IgD-negative memory B cell (primary cell): ENCODE measurements around the gene GPR75. TPM values are rescaled to one million over a fixed set of nuclear protein-coding genes. Genes with fewer than 3 reads are reported as not detected.

ENCODE experiments used
- H3K27ac Mint-ChIP-seq, 3 donors: one replicate each; pipeline ENCODE4 v1.8.0; 2020 to 2022; ENCODE audit warnings: mild to moderate bottlenecking in 3 of 3, mixed read lengths in 3 of 3, moderate library complexity in 1 of 3
- H3K27me3 Mint-ChIP-seq: one replicate; pipeline ENCODE4 v1.8.0; 2021; ENCODE audit warnings: mixed read lengths
- H3K36me3 Mint-ChIP-seq: one replicate; pipeline ENCODE4 v1.8.0; 2020; ENCODE audit warnings: mild to moderate bottlenecking, mixed read lengths
- H3K4me1 Mint-ChIP-seq, 3 donors: one replicate each; pipeline ENCODE4 v1.8.0; 2020 to 2022; ENCODE audit warnings: mixed read lengths in 3 of 3, mild to moderate bottlenecking in 1 of 3
- H3K4me3 Mint-ChIP-seq, 4 donors: one replicate each; pipeline ENCODE4 v1.8.0; 2020 to 2022; ENCODE audit warnings: mild to moderate bottlenecking in 4 of 4, mixed read lengths in 4 of 4, moderate library complexity in 3 of 4
- H3K9me3 Mint-ChIP-seq, 3 donors: one replicate each; pipeline ENCODE4 v1.8.0; 2020 to 2021; ENCODE audit warnings: mixed read lengths in 3 of 3, mild to moderate bottlenecking in 1 of 3
- polyA plus RNA-seq: library from polyadenylated mRNA; unstranded; fragments of 300-500 nt; fragmentation: Illumina TruSeq; gene quantifications from one replicate; pipeline ENCODE4 v1.2.3, GENCODE V29; 2021

The GPR75 gene
- polyA plus RNA-seq, result 0.10 TPM

DNA sequence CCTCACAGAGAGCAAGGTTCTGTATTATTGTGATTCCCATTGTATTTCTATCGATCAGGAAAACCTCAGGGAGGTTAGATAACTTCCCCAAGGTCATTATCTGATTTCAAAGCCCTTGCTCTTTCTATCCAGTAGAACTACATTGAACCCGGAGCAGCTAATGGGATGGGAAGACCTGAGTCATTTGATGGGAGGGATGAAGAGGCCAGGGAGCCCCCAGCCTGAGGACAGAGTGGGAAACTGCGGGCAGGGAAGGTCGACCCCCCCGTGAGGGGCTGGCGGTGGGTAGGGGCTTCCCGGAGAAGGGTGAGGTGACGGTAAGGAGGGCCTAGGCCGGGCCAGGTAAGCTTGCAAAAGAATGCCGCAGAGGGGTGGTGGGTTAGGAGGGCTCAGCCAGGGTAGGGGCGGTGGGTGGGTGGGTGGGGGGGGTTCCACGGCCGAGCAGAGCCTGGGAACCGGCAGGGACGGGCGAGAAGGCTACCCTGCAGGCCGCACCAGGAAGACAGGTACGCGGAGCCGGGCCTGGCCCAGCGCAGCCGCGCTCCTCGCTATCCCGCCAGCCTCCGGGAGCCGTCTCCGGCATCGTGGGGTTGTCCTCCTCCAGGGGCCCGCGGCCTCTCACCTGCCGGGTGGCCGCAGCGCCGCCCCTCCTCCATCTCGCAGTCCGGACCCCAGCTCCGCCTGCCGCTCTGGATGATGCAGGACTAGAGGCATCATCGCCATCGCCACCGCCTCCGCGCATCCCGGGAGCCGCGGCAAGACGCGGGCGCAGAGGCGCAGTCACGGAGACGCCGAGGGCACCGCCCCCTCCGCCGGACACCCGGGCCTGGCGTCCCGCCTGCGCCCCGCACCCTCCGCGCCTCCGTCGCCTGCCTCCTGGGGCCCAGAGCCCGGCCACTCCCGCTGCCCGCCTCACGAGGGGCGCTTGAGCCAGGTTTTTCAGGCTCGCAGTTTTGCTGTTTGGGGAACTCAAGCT lies at the start of gene GPR75:
TSS of gene GPR75 (minus strand) at position 762 of the 976 bp plus-strand sequence. CDS start 5,211 bp downstream, outside the sequence.
- no peak within 1 kb of the TSS for H3K27ac Mint-ChIP-seq
- H3K4me3 Mint-ChIP-seq, result no peak within 1 kb of the TSS
- no peaks in the 10 kb centered on the region for H3K9me3 Mint-ChIP-seq
- peaks cover 4% of the 10 kb centered on the region for H3K36me3 Mint-ChIP-seq
- H3K27me3 Mint-ChIP-seq, result no peaks in the 10 kb centered on the region
- H3K4me1 Mint-ChIP-seq, result peaks cover 0 to 1% (median 0%) of the 10 kb centered on the region in 3 donors

DNA sequence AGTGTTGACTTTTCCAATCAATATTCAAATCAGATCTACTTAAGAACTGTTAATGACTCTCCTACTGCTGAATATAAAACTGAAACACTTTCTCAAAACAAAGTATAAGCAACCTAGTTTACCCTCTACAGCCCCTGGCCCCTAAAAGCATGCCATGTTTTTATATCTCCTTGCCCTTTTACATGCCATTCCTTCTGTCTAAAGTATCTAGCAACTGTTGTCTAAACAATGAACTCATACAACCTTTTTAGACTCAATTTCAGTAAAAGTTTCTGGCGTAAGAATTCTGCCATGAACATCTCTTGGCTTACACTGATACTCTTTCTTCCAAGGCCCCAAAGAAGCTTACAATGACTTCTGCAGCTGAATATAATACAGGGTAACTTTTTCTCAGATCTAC lies 47.8 kb upstream of the GPR75 start:
- Mint-ChIP-seq H3K9me3 (no peaks in the 10 kb centered on the region), H3K27me3 (no peaks in the 10 kb centered on the region), H3K4me1 (peaks cover 0 to 3% (median 2%) of the 10 kb centered on the region in 3 donors), H3K4me3 (no peak overlapping the region), H3K27ac (no peak overlapping the region), H3K36me3 (peaks cover 14% of the 10 kb centered on the region)

DNA sequence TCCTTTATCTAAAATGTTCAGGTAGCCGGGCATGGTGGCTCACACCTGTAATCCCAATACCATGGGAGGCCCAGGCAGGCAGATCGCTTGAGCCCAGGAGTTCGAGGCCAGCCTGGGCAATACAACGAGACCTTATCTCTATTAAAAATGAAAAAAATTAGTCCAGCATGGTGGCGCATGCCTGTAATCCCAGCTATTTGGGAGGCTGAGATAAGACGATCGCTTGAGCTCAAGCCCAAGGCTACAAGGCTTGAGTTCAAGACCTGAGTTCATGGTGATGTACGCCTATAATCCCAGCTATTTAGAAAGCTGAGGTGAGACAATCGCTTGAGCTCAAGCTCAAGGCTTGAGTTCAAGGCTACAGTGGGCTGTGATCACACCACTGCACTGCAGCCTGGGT lies 45.6 kb upstream of the GPR75 start:
- peaks cover 0 to 1% (median 0%) of the 10 kb centered on the region in 3 donors for H3K4me1 Mint-ChIP-seq
- peaks cover 13% of the 10 kb centered on the region for H3K36me3 Mint-ChIP-seq
- H3K27me3 Mint-ChIP-seq, result no peaks in the 10 kb centered on the region
- no peaks in the 10 kb centered on the region for H3K9me3 Mint-ChIP-seq
- H3K27ac Mint-ChIP-seq, result no peak overlapping the region
- H3K4me3 Mint-ChIP-seq, result no peak overlapping the region

DNA sequence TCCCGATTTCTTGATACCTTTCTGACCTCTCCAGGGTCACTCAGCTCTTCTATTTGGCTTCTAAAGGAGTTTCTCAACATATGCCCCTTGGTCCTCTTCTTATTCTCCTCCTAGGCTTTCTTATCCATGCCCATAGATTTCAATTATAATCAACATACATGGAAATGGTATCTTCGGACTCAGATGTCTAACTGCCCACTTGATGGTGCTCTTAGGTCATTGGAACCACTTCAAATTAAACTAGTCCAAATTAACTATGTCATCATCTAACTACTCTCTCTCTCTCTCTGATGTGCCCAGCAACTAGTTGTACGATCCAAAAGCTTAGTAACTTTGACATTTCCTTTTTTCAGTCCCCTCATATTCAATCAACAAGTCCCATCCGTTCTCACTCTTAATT lies 43.2 kb upstream of the GPR75 start:
- Mint-ChIP-seq H3K36me3 (peaks cover 11% of the 10 kb centered on the region), H3K9me3 (no peaks in the 10 kb centered on the region), H3K4me1 (no peaks in the 10 kb centered on the region), H3K27ac (peak overlapping the region in 2 of 3 donors; percentile 7 to 24), H3K4me3 (peak overlapping the region in 1 of 4 donors; percentile 3), H3K27me3 (no peaks in the 10 kb centered on the region)

DNA sequence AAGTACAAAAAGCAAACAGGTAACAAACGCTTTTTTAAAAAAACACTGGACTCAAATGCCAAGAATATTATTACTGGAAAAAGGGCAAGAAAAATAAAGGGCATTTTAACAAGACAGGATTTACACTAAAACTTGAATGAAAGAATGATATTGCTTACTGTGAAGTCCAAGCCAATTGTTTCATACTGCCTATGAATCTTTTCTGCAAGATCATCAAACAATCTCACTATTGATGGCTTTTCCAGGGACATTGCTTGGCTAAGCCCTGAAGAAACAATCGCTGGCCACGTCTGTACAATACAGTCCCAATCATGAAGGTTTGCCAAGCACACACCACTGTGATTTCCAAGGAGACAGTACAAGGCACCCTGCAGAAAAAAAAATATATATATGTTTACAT lies 41.4 kb upstream of the GPR75 start:
- no peaks in the 10 kb centered on the region for H3K9me3 Mint-ChIP-seq
- H3K27ac Mint-ChIP-seq, result no peak overlapping the region
- H3K36me3 Mint-ChIP-seq, result peaks cover 6% of the 10 kb centered on the region
- H3K27me3 Mint-ChIP-seq, result no peaks in the 10 kb centered on the region
- H3K4me3 Mint-ChIP-seq, result no peak overlapping the region
- H3K4me1 Mint-ChIP-seq, result no peaks in the 10 kb centered on the region

DNA sequence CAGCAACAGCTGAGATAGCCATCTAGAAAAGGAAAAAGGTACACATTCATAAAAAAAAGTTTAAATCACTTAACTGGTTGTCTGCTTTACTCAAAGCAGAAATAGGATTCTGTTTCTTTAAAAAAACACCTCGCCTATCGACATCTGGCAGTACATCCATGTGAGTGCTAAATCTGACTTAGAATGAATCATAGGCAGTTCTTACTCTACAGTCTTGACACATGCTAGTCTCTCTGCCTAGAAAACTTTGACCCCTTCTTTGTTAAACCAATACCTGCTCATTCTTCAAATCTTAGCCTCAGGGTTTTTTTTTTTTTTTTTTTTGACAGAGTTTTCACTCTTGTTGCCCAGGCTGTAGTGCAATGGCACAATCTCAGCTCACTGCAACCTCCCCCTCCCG lies 37.1 kb upstream of the GPR75 start:
- no peaks in the 10 kb centered on the region for H3K27me3 Mint-ChIP-seq
- no peak overlapping the region for H3K27ac Mint-ChIP-seq
- peaks cover 13% of the 10 kb centered on the region for H3K36me3 Mint-ChIP-seq
- no peaks in the 10 kb centered on the region for H3K9me3 Mint-ChIP-seq
- no peak overlapping the region for H3K4me3 Mint-ChIP-seq
- H3K4me1 Mint-ChIP-seq, result no peaks in the 10 kb centered on the region

DNA sequence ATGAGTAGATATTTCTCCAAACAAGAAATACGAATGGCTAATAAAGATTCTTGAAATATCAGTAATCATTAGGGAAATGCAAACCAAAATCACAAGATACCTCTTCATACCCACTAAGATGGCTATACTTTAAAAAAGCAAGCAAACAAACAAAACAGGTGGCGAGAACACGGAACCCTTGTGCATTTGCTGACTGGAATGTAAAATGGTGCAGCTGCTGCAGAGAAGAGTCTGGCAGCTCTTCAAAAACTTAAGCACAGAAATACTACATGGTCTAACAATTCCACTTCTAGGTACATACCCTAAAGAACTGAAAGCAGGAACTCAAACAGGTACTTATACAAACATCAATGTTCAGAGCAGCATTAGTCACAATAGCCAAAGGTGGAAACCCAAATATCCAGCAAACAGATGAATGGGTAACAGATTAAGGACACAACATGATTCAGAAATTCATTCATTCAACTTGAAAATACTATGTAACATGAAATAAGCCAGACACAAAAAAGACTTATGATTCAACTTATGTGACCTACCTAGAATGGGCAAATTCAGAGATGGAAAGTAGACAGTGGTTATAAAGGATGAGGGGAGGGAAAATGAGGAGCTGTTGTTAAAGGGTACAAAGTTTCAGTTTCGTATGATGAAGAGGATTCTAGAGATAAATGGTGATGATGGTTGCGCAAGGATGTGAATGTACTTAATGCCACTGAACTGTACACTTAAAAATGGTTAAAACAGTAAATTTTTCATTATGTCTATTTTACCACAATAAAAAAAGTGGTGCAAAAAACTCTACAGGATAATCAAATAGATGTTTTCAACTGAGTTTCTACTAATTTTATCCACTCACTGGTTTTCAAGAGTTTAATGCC lies 26.9 kb upstream of the GPR75 start:
- H3K4me3 Mint-ChIP-seq, result no peak overlapping the region
- H3K27me3 Mint-ChIP-seq, result no peaks in the 10 kb centered on the region
- peaks cover 11% of the 10 kb centered on the region for H3K36me3 Mint-ChIP-seq
- H3K4me1 Mint-ChIP-seq, result peaks cover 0 to 2% (median 0%) of the 10 kb centered on the region in 3 donors
- H3K27ac Mint-ChIP-seq, result no peak overlapping the region
- H3K9me3 Mint-ChIP-seq, result no peaks in the 10 kb centered on the region

DNA sequence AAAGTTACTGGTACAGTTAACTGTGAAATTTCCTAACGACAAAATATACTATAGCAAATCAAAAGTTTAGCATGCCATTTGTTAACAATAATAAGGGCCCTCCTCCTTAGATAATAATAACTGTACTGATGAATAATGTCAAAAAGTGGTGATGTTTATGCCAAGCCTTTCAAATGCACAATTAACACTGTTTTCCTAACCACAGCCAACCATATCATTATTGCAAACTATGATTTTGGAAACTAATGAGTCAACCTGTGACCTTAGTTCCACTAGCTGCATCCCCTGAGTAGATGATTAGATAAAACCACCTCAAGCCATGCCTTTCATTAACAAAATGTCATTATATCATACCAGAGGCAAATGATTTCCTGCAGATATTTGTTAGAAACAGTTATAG lies 25.1 kb upstream of the GPR75 start:
- peaks cover 0 to 2% (median 0%) of the 10 kb centered on the region in 3 donors for H3K4me1 Mint-ChIP-seq
- no peak overlapping the region for H3K27ac Mint-ChIP-seq
- no peak overlapping the region for H3K4me3 Mint-ChIP-seq
- H3K9me3 Mint-ChIP-seq, result no peaks in the 10 kb centered on the region
- H3K36me3 Mint-ChIP-seq, result peaks cover 10% of the 10 kb centered on the region
- H3K27me3 Mint-ChIP-seq, result no peaks in the 10 kb centered on the region

DNA sequence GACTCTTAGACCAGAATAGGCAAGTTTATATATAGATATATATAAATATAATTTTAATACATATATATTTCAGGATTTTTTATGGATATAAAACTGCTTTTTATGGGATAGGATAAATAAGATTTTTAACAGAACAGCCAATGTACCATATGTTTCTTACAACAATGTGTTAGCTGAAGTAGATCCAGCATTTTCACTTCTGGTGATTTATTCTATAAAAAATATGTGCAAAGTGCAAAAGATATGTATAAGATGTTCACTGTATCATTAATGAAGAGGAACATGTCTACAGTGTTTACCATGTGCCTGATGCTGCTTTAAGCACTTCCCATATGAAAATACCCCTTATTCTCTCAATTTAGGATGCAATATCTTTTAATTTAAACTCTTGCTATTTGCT lies 22.2 kb upstream of the GPR75 start:
- H3K36me3 Mint-ChIP-seq, result peaks cover 7% of the 10 kb centered on the region
- H3K9me3 Mint-ChIP-seq, result no peaks in the 10 kb centered on the region
- H3K4me1 Mint-ChIP-seq, result peaks cover 0 to 2% (median 0%) of the 10 kb centered on the region in 3 donors
- H3K4me3 Mint-ChIP-seq, result no peak overlapping the region
- peak overlapping the region in 2 of 3 donors; percentile 44 to 61 for H3K27ac Mint-ChIP-seq
- H3K27me3 Mint-ChIP-seq, result no peaks in the 10 kb centered on the region

DNA sequence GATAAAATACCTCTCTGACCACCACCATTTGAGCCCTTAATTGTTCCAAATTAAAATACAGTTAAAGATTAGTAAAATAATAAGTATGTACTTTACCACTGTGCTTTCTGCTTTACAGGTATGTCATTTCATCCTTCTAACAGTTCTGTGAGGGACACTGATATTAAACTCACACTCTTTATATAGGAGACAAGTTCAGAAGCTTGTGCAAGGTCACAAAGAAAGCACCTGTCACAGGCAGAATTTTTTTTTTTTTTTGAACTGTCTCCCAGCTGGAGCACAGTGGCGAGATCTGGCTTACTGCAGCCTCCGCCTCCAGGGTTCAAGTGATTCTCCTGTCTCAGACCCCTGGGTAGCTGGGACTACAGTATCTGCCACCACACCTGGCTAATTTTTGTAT lies 21.6 kb upstream of the GPR75 start:
- peaks cover 7% of the 10 kb centered on the region for H3K36me3 Mint-ChIP-seq
- no peak overlapping the region for H3K4me3 Mint-ChIP-seq

DNA sequence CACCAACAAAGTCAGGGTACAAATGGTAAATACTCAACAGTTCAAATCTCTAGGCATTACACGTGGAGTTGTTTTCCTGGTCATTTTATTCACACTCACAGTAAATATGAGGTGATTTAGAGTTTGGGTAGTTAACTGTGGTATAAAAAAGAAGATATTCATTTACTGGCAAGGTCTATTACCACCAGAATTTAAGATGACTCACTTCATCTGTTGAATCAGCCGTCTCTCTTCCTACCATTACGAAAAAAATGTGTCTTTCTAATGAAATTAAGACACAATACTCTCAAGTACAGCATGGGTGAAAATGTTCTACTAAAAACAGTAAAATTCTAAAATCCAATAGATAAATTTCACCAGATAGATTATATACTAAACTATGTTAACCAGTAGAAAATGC lies 21.0 kb upstream of the GPR75 start:
- no peaks in the 10 kb centered on the region for H3K9me3 Mint-ChIP-seq
- H3K27me3 Mint-ChIP-seq, result no peaks in the 10 kb centered on the region
- peaks cover 6% of the 10 kb centered on the region for H3K36me3 Mint-ChIP-seq
- H3K27ac Mint-ChIP-seq, result peak overlapping the region in 1 of 3 donors; percentile 56
- no peak overlapping the region for H3K4me3 Mint-ChIP-seq
- H3K4me1 Mint-ChIP-seq, result peaks cover 0 to 2% (median 0%) of the 10 kb centered on the region in 3 donors

More for the DNA sequence above, 21.6 kb upstream of the GPR75 start:
- Mint-ChIP-seq H3K27ac (no peak overlapping the region), H3K4me1 (peaks cover 0 to 2% (median 0%) of the 10 kb centered on the region in 3 donors), H3K9me3 (no peaks in the 10 kb centered on the region), H3K27me3 (no peaks in the 10 kb centered on the region)

DNA sequence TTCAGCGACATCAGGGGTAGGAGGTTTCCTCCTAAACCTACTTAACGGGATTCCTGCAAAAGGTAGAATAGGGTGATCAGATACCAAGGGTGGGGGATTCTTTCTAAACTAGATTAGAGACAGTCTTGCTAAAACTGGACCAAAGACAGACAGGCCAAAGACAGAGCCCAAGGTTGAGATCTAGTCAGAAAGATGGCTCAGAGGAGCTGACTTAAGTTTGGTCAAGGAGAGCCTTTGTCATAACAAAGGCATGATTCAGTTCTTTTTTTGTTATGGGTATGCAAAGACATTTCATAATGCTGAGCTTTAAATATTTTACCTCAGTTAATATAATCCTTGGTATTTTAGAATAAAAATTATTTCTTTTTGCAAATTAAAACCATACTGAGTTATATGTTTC lies 17.8 kb upstream of the GPR75 start:
- H3K36me3 Mint-ChIP-seq, result peaks cover 2% of the 10 kb centered on the region
- no peaks in the 10 kb centered on the region for H3K27me3 Mint-ChIP-seq
- no peaks in the 10 kb centered on the region for H3K9me3 Mint-ChIP-seq
- H3K27ac Mint-ChIP-seq, result no peak overlapping the region
- H3K4me1 Mint-ChIP-seq, result peaks cover 0 to under 1% (median 0%) of the 10 kb centered on the region in 3 donors
- no peak overlapping the region for H3K4me3 Mint-ChIP-seq

DNA sequence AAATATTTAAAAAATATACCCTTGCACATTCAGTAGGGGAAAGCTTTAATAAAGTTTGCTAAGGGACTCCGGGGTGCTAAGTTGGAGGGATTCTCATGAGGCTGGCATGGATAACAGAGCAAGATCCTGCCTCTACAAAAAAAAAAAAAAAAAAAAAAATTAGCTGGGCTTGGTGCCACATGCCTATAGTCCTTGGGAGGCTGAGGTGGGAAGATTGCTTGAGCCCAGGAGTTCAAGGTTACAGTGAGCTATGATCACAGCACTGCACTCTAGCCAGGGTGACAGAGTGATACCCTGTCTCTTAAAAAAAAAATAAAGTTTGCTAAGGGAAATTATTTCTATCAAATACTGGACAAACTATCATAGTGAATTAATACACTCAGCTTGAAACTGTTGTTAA lies 17.3 kb upstream of the GPR75 start:
- no peaks in the 10 kb centered on the region for H3K27me3 Mint-ChIP-seq
- peaks cover 2% of the 10 kb centered on the region for H3K36me3 Mint-ChIP-seq
- no peaks in the 10 kb centered on the region for H3K4me1 Mint-ChIP-seq
- no peaks in the 10 kb centered on the region for H3K9me3 Mint-ChIP-seq
- no peak overlapping the region for H3K27ac Mint-ChIP-seq
- no peak overlapping the region for H3K4me3 Mint-ChIP-seq

DNA sequence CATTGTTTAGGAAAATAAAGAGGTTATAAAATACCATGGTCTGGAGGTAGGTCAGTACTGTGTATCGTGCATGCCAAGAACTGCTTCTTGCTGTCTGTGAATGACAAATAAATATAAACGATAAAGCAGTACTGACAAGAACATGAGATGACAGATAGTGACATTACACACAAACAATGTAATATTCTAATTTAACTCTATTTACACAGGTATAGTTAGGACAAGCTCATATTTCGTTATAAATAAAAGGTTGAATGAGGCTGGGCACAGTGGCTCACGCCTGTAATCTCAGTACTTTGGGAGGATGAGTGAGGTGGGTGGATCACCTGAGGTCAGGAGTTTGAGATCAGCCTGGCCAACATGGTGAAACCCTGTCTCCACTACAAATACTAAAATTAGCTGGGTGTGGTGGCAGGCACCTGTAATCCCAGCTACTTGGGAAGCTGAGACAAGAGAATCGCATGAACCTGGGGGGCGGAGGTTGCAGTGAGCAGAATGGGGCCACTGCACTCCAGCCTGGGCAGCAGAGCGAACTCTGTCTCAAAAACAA lies 14.7 kb upstream of the GPR75 start:
- Mint-ChIP-seq H3K36me3 (no peaks in the 10 kb centered on the region), H3K27ac (no peak overlapping the region), H3K4me1 (no peaks in the 10 kb centered on the region), H3K9me3 (no peaks in the 10 kb centered on the region), H3K4me3 (peak overlapping the region in 1 of 4 donors; percentile 52), H3K27me3 (no peaks in the 10 kb centered on the region)

DNA sequence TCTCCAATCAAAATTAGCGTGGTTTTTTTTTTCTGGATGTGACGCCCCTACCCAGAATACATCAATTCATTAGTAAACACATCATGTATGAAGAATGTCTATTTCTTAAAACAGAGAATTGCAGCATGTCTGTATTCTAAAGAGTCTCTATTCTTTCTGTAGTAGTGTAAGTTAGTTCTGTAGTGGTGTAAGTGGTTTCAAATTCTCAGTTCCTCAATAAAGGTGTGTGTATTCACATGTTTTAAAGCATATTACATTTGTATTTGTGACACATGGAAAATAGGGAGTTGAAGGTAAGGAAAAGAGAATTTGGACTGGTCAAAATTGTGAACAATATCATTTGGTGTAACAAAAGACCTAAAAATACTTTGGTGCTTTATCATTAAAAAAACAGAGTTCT lies 8.0 kb upstream of the GPR75 start:
- Mint-ChIP-seq H3K27ac (peak overlapping the region in 2 of 3 donors; percentile 23 to 27), H3K4me3 (no peak overlapping the region), H3K36me3 (peaks cover 8% of the 10 kb centered on the region), H3K9me3 (no peaks in the 10 kb centered on the region), H3K4me1 (no peaks in the 10 kb centered on the region), H3K27me3 (no peaks in the 10 kb centered on the region)
